ENCODE data around the gene KRT72. TPM values are rescaled to one million over a fixed set of nuclear protein-coding genes. Genes with fewer than 3 reads are reported as not detected.

The KRT72 gene
- total and polyA plus RNA-seq, 2 donors (not counting 3 experiments of a cell fraction or from before 2014, with no cell fraction given): not detected

DNA sequence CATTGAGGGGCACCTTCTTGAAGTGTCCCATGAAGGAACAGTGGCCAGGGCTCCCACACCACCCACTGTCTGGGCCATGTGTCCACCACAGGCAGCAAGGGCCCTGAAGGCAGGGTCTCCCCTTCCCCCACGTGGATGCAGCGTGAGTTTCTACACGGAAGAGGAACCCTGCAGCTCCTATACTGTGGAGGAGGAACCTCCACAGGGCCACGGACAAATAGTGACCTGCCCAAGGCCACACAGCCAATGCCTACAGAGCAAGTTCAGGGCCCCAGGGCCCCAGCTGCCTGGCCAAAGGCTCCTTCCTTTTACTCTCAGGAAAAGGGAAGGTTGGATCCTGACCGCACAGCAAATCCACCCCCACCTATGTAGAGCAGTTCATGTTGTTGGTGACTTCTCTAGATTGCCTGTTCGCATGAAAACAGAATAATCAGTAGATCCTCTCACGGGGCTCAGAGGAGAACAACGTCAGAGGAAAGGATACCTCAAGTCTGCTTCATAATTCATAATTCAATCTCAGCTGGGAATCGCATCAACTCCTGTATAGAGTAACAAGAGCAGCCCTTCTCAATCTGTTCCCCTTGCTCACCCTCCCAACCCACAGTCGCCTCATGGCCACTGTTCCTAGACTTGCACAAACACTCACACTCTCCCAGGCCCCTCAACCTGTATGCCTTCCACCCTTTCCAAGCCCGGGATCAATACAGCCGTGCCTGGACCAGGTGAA lies 28.2 kb upstream of the KRT72 start:
- BruUV-seq (replicated peaks): no TSS peak
- no peak overlapping the region for H3K27ac ChIP-seq (ENCODE audit: insufficient read depth, low read depth, low read length)
- no peaks in the 10 kb centered on the region for H3K4me1 ChIP-seq (ENCODE audit: control insufficient read depth, extremely low read depth, insufficient read depth, low read length)
- H3K36me3 ChIP-seq (ENCODE audit: control insufficient read depth in 2 of 2, extremely low read depth in 1 of 2, insufficient read depth in 2 of 2, low read length in 2 of 2): no peaks in the 10 kb centered on the region
- dilution Hi-C loops (cut with MboI; ENCODE audit: extremely low pct_ligation_motif_present, low sequenced_read_pairs) (no loop called here), intact Hi-C loops (cut with micrococcal nuclease) (no loop called here)
- POLR2A ChIA-PET: no interaction called here
- H3K79me2 ChIP-seq (ENCODE audit: control insufficient read depth, insufficient read depth, low read length): no peaks in the 10 kb centered on the region
- CTCF ChIA-PET: interaction anchor here (1.1 kb wide), 1 partner anchor 231 kb away, joined by 3 read pairs; no protein-coding TSS in a partner anchor
- H3K9ac ChIP-seq (replicated peaks; ENCODE audit: extremely low read depth, insufficient read depth, low read length): no peak overlapping the region
- DNase-seq (ENCODE audit: low read depth, low spot score) (no peak), FAIRE-seq (no peak)
- H4K20me1 ChIP-seq (replicated peaks; ENCODE audit: control insufficient read depth, extremely low read depth, insufficient read depth, low read length): no peaks in the 10 kb centered on the region
- peaks cover 7 to 9% of the 10 kb centered on the region in 2 experiments for H3K27me3 ChIP-seq (ENCODE audit: control insufficient read depth in 2 of 2, insufficient read depth in 2 of 2, low read length in 2 of 2)
- no peak overlapping the region for H2AFZ ChIP-seq (ENCODE audit: low read depth, low read length)
- TF ChIP-seq EZH2 (IDR thresholded peaks at IDR 0.05; ENCODE audit: borderline replicate concordance, low read depth, low read length, severe bottlenecking) (no peak), FOS (IDR thresholded peaks at IDR 0.05; ENCODE audit: borderline replicate concordance, insufficient read depth, low read length) (no peak), JUN (IDR thresholded peaks at IDR 0.05; ENCODE audit: borderline replicate concordance, insufficient read depth, insufficient read length, low read depth) (no peak), MYC (IDR thresholded peaks at IDR 0.05; ENCODE audit: low read depth, low read length) (no peak), POLR2AphosphoS5 (IDR thresholded peaks at IDR 0.05; ENCODE audit: insufficient read depth, low read depth, low read length) (no peak), GATA2 (IDR thresholded peaks at IDR 0.05; ENCODE audit: insufficient read depth, insufficient read length, low read depth, low read length) (no peak)
- TF ChIP-seq, protein P1, sequence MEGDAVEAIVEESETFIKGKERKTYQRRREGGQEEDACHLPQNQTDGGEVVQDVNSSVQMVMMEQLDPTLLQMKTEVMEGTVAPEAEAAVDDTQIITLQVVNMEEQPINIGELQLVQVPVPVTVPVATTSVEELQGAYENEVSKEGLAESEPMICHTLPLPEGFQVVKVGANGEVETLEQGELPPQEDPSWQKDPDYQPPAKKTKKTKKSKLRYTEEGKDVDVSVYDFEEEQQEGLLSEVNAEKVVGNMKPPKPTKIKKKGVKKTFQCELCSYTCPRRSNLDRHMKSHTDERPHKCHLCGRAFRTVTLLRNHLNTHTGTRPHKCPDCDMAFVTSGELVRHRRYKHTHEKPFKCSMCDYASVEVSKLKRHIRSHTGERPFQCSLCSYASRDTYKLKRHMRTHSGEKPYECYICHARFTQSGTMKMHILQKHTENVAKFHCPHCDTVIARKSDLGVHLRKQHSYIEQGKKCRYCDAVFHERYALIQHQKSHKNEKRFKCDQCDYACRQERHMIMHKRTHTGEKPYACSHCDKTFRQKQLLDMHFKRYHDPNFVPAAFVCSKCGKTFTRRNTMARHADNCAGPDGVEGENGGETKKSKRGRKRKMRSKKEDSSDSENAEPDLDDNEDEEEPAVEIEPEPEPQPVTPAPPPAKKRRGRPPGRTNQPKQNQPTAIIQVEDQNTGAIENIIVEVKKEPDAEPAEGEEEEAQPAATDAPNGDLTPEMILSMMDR (IDR thresholded peaks at IDR 0.05; ENCODE audit: extremely low read depth in 1 of 2, insufficient read depth in 1 of 2, low read depth in 1 of 2, low read length in 2 of 2): no peak
- H3K9me1 ChIP-seq (replicated peaks; ENCODE audit: control insufficient read depth, extremely low read depth, insufficient read depth, low read length): no peaks in the 10 kb centered on the region
- no peaks in the 10 kb centered on the region for H3K9me3 ChIP-seq (replicated peaks; ENCODE audit: control insufficient read depth, insufficient read depth, low read length)
- H3K4me3 ChIP-seq (replicated peaks in 1 of 3; ENCODE audit: insufficient read depth in 1 of 3, low read depth in 1 of 3, low read length in 3 of 3): no peak overlapping the region
- H3K4me2 ChIP-seq (ENCODE audit: insufficient read depth, low read length): no peak overlapping the region
